ENCODE measurements around the gene NSMCE4A.
"Not testable (repeated sequence)": the region's sequence is repeated elsewhere in the genome, so short reads cannot be mapped to it uniquely, and the experiment has no call there.

NSMCE4A gene

DNA sequence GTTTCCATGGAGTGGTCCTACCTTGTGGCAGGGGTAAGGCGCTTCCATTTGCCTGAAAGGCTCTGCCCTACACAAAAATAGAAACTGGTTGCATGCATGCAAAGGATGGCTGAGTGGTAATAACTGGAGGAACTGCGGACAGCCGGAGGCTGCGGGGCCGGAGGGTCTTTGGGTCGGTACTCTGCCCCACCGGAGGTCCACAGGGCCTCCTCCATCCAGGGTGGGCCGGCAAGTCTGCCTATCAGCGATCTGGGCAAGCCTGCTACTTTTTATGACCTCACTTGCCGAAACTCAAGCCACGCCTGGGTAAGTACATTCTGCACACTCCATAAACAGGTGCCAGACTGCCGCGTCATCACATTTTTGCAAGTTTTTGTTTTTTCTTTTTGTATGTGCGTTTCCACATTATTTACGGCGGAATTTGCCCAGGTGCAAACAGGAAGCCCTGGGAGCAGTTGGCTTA lies 44.0 kb upstream of the NSMCE4A start:
- DNase-seq (ENCODE audit: low spot score): no peak
- TF ChIP-seq, protein P1, sequence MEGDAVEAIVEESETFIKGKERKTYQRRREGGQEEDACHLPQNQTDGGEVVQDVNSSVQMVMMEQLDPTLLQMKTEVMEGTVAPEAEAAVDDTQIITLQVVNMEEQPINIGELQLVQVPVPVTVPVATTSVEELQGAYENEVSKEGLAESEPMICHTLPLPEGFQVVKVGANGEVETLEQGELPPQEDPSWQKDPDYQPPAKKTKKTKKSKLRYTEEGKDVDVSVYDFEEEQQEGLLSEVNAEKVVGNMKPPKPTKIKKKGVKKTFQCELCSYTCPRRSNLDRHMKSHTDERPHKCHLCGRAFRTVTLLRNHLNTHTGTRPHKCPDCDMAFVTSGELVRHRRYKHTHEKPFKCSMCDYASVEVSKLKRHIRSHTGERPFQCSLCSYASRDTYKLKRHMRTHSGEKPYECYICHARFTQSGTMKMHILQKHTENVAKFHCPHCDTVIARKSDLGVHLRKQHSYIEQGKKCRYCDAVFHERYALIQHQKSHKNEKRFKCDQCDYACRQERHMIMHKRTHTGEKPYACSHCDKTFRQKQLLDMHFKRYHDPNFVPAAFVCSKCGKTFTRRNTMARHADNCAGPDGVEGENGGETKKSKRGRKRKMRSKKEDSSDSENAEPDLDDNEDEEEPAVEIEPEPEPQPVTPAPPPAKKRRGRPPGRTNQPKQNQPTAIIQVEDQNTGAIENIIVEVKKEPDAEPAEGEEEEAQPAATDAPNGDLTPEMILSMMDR (IDR thresholded peaks at IDR 0.05; ENCODE audit: extremely low read depth, missing control alignments): no peak

DNA sequence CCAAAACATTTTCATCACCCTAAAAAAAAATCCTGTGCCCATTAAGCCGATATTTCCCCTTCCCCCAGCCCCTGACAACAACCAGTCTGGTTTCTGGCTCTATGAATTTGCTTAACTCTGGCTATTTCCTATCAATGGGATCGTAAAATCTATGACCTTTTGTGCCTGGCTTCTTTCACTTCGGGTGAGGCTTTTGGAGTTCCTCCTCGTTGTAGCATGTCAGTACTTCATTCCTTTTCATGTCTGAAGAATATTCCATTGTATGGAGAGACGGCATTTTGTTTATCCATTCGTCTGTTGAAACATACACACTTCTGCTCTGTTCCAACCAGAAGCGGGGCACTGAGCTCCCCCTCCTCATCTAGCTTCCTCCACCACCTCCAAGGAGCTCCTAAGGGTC lies 43.5 kb upstream of the NSMCE4A start:
- no peak for DNase-seq (ENCODE audit: low spot score)
- TF ChIP-seq, protein P1 (IDR thresholded peaks at IDR 0.05; ENCODE audit: extremely low read depth, missing control alignments): no peak

DNA sequence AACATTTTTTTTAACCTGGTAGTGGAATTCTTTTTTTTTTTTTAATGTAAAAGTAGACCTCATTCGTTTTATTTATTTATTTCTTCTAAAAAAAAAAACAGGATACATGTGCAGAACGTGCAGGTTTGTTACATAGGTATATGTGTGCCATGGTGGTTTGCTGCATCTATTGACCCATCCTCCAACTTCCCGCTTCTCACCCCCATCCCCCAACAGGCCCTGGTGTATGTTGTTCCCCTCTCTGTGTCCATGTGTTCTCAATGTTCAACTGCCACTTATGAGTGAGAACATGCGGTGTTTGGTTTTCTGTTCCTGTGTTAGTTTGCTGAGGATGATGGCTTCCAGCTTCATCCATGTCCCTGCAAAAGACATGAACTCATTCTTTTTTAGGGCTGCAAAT lies 42.9 kb upstream of the NSMCE4A start:
- DNase-seq (ENCODE audit: low spot score): not testable (repeated sequence)

DNA sequence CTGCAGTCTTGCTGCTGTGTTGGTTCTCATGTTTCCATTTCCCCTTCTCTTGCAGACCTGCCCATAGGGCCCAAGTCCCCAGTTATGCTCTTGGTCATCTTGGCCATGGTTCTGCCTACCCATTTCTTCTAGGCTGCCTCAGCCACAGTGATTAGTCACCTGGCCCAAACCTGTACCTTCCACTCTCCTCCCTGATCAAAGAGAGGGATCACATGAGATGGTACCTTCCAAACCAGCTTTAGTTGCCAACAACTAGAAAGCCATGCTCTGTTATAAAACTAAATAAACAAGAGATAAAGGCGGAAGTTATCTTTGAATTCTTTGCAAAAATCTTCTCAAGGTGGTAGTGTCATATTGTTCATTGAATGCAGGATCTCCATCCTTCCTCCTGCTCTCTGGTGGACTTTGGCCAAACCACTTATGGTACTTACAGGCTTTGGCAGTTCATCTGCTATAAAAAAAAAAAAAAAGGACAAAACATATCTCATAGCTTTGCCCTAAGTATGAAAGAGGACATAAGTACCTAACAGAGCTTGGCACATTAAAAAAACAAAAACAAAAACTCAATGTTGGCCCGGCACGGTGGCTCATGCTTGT lies 39.7 kb upstream of the NSMCE4A start:
- no peak for DNase-seq (ENCODE audit: low spot score)
- TF ChIP-seq, protein P1 (IDR thresholded peaks at IDR 0.05; ENCODE audit: extremely low read depth, missing control alignments): no peak

DNA sequence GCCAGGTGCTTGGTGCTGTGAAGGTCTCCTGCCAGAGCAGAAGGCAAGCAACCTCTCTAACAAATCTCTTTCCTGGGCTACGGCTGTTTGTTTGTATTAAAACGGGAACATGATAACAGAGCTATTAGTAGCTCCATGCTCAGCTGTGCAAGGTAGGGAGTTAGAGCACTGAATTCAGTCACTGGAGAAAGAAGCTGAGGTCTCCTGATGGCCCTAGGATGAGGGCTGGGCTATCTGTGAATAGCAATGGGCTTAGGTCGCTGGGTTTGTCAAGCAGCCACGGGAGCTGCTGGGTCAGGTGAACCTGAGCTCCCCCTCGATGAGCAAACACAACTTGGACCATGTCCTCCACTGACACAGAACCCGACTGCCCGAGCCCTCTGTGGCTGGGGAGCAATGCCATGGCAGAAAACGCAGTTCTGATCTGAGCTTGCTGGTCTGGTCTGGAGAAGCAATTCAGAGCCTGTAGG lies 38.3 kb upstream of the NSMCE4A start:
- DNase-seq (ENCODE audit: low spot score): no peak
- TF ChIP-seq, protein P1 (IDR thresholded peaks at IDR 0.05; ENCODE audit: extremely low read depth, missing control alignments): no peak

DNA sequence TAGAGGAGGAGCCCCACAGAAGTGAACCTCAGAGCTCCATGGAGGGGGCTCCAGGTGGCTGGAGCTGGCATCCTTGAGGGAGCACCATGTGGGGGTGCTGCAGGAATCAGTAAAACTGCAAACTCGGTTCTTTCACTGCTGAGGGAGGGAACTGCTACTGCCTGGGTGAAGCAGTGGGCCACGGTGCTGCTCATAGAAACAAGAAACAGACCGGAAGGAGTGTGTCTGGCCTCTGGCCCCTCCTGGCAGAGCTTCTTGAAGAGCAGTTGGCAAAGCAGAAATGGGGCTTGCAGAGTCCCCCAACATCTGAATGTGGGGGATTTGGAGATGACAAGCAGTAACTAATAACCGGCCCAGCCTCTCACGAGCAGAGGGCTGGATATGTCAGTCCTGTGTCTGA lies 37.7 kb upstream of the NSMCE4A start:
- DNase-seq (ENCODE audit: low spot score): no peak
- TF ChIP-seq, protein P1 (IDR thresholded peaks at IDR 0.05; ENCODE audit: extremely low read depth, missing control alignments): no peak

DNA sequence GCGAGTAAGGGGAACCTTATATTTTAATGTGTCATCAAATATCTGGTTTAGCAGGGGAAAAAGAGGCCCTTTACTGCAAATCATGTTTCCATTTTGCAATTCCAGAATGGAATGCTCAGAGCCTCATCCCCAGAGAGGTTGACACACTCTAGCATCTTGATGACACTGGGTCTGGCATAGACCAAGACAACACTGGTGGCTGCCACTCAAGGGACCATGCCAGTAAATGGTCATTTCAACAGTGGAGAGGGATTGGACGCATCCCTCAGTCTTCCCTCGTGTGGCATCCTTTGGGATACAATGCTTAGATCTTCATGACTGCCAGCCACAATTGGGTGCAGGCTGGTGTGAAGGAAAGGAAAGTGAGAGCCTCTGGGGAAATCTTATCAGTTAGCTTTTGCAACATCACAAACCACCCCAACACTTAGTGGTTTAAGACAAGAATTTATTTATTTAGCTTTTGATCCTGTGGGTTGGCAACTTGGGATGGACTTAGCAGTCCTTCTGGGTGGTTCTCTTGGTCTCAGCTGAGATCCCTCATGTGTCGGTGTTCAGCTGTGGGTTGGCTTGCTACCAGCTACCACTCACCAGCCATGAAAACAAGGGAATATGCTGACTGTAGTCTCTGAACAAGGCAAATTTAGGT lies 35.5 kb upstream of the NSMCE4A start:
- TF ChIP-seq, protein P1 (IDR thresholded peaks at IDR 0.05; ENCODE audit: extremely low read depth, missing control alignments): no peak
- no peak for DNase-seq (ENCODE audit: low spot score)

DNA sequence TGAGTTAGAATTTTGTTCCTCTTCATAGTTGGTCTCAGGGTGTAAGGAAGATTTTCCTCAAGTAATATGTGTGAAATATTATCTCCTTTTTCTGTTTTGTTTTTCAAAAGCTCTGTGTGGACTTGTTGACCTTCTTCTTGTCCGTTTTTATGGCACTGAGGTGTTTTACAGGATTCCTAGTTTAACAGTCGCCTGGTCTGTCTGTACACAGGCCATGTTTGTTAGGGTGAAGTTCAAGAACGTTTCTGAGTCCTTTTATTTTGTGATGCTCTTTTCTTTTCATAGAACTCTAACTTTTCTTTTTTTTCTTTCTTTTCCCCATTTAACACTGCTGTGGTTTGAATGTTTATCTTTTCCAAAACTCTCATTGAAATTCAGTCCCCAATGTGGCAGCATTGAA lies 32.4 kb upstream of the NSMCE4A start:
- DNase-seq (ENCODE audit: low spot score): no peak
- TF ChIP-seq, protein P1 (IDR thresholded peaks at IDR 0.05; ENCODE audit: extremely low read depth, missing control alignments): no peak

Data from GM20000 (cell line).